Measurements from ENCODE around the gene TSC1. TPM values are rescaled to one million over a fixed set of nuclear protein-coding genes. Genes with fewer than 3 reads are reported as not detected.

The TSC1 gene
- total and polyA plus RNA-seq, 2 experiments from 2014 or later: 18.8 to 22.4 TPM

DNA sequence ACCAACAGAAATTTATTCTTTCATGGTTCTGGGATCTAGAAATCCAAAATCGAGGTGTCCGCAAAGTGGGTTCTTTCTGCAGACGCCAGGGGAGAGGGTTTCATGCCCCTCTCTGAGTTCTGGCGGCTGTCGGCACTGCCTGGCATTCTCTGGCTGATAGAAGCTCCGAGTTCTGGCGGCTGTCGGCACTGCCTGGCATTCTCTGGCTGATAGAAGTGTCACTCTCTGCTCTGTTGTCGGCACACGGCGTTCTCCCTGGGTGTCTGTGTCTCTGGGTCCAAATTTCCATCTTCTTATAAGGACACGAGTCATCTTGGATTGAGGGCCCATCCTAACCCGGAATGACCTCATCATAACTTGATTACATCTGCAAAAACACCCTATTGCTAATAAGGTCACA is 41.7 kb upstream of the TSC1 start:
- Histone ChIP-seq H3K4me1 (ENCODE audit: insufficient read depth) (peaks cover 4% of the 10 kb centered on the region; the same call in 1 of the 2 replicates), H3K9ac (no peak overlapping the region), H4K20me1 (ENCODE audit: insufficient read depth) (no peaks in the 10 kb centered on the region), H3K79me2 (ENCODE audit: insufficient read depth) (no peaks in the 10 kb centered on the region), H3K36me3 (ENCODE audit: low read depth) (no peaks in the 10 kb centered on the region), H3K9me2 (ENCODE audit: insufficient read depth) (no peaks in the 10 kb centered on the region), H2AFZ (no peak overlapping the region), H3K27me3 (replicated peaks; ENCODE audit: insufficient read depth) (peaks cover 44% of the 10 kb centered on the region), H3K27ac (no peak overlapping the region), H3K9me3 (ENCODE audit: low read depth) (no peaks in the 10 kb centered on the region), H3K4me2 (ENCODE audit: unreplicated experiment) (no peak overlapping the region), H3K4me3 (no peak overlapping the region), H3F3A (ENCODE audit: insufficient read depth) (no peaks in the 10 kb centered on the region)
- DNase-seq: no peak
- in situ Hi-C loops (cut with MboI): no loop called here
- TF ChIP-seq EZH2phosphoT487 (IDR thresholded peaks at IDR 0.05; ENCODE audit: insufficient read depth, low read depth) (no peak), EZH2 (IDR thresholded peaks at IDR 0.05; ENCODE audit: insufficient read depth, poor library complexity, severe bottlenecking) (no peak)
- WGBS, 2 experiments (ENCODE audit: low coverage in 1 of 2, low lambda C conversion rate in 2 of 2, missing lambda C conversion rate in 2 of 2): 55 to 60% methylated on average over 13 of the region's 13 CpGs

DNA sequence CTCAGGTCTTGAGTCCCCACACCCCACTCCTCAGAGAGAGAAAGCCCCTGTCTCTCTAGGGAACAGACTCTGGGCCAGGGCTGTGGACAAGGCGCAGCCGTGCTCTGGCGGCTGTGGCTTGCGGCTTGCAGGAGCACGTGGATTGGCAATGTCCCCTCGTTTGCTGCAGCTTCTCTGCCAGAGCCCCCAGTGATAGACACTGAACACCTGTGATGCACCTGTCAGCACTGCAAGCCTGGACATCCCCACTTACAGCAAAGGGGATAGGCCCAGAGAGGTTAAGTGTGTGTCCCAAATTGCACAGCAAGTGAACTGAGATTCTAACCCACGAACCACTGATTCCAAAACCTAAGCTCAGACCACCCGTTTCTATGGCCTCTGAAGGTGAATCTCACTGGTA is 41.1 kb upstream of the TSC1 start:
- Histone ChIP-seq H4K20me1 (ENCODE audit: insufficient read depth) (no peaks in the 10 kb centered on the region), H3K4me3 (no peak overlapping the region), H3K27me3 (replicated peaks; ENCODE audit: insufficient read depth) (peaks cover 44% of the 10 kb centered on the region), H3K4me1 (ENCODE audit: insufficient read depth) (peaks cover 4% of the 10 kb centered on the region; the same call in 1 of the 2 replicates), H3K9me2 (ENCODE audit: insufficient read depth) (no peaks in the 10 kb centered on the region), H3K9ac (no peak overlapping the region), H2AFZ (no peak overlapping the region), H3K79me2 (ENCODE audit: insufficient read depth) (no peaks in the 10 kb centered on the region), H3K27ac (no peak overlapping the region), H3F3A (ENCODE audit: insufficient read depth) (no peaks in the 10 kb centered on the region), H3K4me2 (ENCODE audit: unreplicated experiment) (no peak overlapping the region), H3K36me3 (ENCODE audit: low read depth) (no peaks in the 10 kb centered on the region), H3K9me3 (ENCODE audit: low read depth) (no peaks in the 10 kb centered on the region)
- WGBS, 2 experiments (ENCODE audit: low coverage in 1 of 2, low lambda C conversion rate in 2 of 2, missing lambda C conversion rate in 2 of 2): 65 to 73% methylated on average over 8 of the region's 8 CpGs
- TF ChIP-seq EZH2 (IDR thresholded peaks at IDR 0.05; ENCODE audit: insufficient read depth, poor library complexity, severe bottlenecking) (no peak), EZH2phosphoT487 (IDR thresholded peaks at IDR 0.05; ENCODE audit: insufficient read depth, low read depth) (no peak)
- no peak for DNase-seq
- in situ Hi-C loops (cut with MboI): no loop called here

DNA sequence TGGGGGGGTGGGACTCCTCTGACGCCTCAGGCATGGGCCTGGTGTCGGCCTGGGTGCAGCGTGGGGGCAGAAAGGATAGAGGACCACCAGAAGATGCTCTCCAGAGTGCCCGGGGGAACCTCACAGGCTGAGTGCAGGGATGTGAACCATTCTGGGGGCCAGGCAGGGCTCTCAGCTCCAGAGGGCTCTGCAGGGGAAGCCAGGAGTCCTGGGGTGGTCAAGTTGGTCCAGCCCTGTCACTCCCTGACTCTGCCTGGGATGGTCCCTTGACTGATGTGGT is 40.6 kb upstream of the TSC1 start:
- Histone ChIP-seq H3K9me3 (ENCODE audit: low read depth) (no peaks in the 10 kb centered on the region), H4K20me1 (ENCODE audit: insufficient read depth) (no peaks in the 10 kb centered on the region), H3K27me3 (replicated peaks; ENCODE audit: insufficient read depth) (peaks cover 44% of the 10 kb centered on the region), H3K4me3 (no peak overlapping the region), H3K9me2 (ENCODE audit: insufficient read depth) (no peaks in the 10 kb centered on the region), H3K4me2 (ENCODE audit: unreplicated experiment) (no peak overlapping the region), H3K79me2 (ENCODE audit: insufficient read depth) (no peaks in the 10 kb centered on the region), H3K4me1 (ENCODE audit: insufficient read depth) (peaks cover 4% of the 10 kb centered on the region; the same call in 1 of the 2 replicates), H2AFZ (no peak overlapping the region), H3K36me3 (ENCODE audit: low read depth) (no peaks in the 10 kb centered on the region), H3K27ac (no peak overlapping the region), H3F3A (ENCODE audit: insufficient read depth) (no peaks in the 10 kb centered on the region), H3K9ac (no peak overlapping the region)
- no peak for DNase-seq
- in situ Hi-C loops (cut with MboI): no loop called here
- WGBS, 2 experiments (ENCODE audit: low coverage in 1 of 2, low lambda C conversion rate in 2 of 2, missing lambda C conversion rate in 2 of 2): 10 to 37% methylated on average over 2 to 4 of the region's 4 CpGs
- TF ChIP-seq EZH2phosphoT487 (IDR thresholded peaks at IDR 0.05; ENCODE audit: insufficient read depth, low read depth) (no peak), EZH2 (IDR thresholded peaks at IDR 0.05; ENCODE audit: insufficient read depth, poor library complexity, severe bottlenecking) (no peak)

DNA sequence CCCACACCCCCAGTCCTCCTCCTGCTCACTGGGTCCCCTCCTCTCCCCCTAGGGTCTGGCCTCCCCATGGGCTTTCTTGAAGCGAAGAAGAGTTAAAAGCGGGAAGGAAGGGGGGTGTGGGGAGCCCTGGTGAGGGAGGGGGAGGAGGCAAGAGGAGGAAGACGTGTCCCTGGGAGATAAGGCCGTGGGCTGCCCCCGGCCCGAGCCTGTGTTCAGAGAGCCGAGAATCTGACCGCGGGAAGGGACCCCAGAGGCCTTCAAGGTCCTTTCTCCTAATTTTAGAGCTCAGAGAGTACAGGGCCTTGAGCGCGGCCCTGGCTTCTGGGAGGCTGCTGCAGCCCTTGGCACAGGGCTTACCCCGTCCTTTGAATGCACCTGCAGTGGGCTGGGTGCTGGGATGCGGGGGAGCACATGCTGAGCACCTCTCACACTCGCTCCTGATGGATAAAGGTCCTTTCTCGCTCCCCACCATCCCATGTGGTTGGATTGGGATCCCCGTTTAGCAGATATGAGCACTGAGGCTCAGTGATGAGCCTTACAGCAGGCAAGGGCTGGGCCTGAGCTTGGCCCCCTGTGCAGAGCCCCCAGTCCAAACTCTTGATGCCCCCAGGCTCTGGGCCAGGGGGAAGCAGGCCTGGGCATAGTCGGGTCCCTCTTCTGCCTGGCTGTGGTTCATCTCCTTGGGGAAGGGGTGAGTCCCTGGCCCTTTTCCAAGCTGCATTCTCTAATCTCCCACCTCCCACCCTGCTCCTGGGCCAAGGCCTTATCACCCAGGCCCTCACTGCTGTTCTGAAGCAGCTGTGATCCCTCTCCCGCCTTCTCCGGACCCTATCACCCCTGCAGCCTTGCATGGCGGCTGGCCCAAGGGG is 40.0 kb upstream of the TSC1 start:
- Histone ChIP-seq H3K9me3 (ENCODE audit: low read depth) (no peaks in the 10 kb centered on the region), H3K4me2 (ENCODE audit: unreplicated experiment) (no peak overlapping the region), H3K79me2 (ENCODE audit: insufficient read depth) (no peaks in the 10 kb centered on the region), H3K9me2 (ENCODE audit: insufficient read depth) (no peaks in the 10 kb centered on the region), H3K36me3 (ENCODE audit: low read depth) (no peaks in the 10 kb centered on the region), H3K9ac (no peak overlapping the region), H3K4me3 (no peak overlapping the region), H3K4me1 (ENCODE audit: insufficient read depth) (peaks cover 4% of the 10 kb centered on the region; the same call in 1 of the 2 replicates), H3F3A (ENCODE audit: insufficient read depth) (no peaks in the 10 kb centered on the region), H4K20me1 (ENCODE audit: insufficient read depth) (no peaks in the 10 kb centered on the region), H3K27ac (no peak overlapping the region), H3K27me3 (replicated peaks; ENCODE audit: insufficient read depth) (peaks cover 48% of the 10 kb centered on the region), H2AFZ (no peak overlapping the region)
- no peak for DNase-seq
- WGBS, 2 experiments (ENCODE audit: low coverage in 1 of 2, low lambda C conversion rate in 2 of 2, missing lambda C conversion rate in 2 of 2): 67 to 79% methylated on average over 12 to 20 of the region's 20 CpGs
- TF ChIP-seq EZH2phosphoT487 (IDR thresholded peaks at IDR 0.05; ENCODE audit: insufficient read depth, low read depth): no peak
- TF ChIP-seq EZH2 (IDR thresholded peaks at IDR 0.05; ENCODE audit: insufficient read depth, poor library complexity, severe bottlenecking): no peak
- in situ Hi-C loops (cut with MboI): no loop called here

Data from GM23248 (cell line).